ENCODE measurements around the gene CD40LG. TPM values are rescaled to one million over a fixed set of nuclear protein-coding genes. Genes with fewer than 3 reads are reported as not detected.

Gene CD40LG
- total and polyA plus RNA-seq, 4 experiments from 2014 or later: 68.4 to 137 (median 91.9) TPM

DNA sequence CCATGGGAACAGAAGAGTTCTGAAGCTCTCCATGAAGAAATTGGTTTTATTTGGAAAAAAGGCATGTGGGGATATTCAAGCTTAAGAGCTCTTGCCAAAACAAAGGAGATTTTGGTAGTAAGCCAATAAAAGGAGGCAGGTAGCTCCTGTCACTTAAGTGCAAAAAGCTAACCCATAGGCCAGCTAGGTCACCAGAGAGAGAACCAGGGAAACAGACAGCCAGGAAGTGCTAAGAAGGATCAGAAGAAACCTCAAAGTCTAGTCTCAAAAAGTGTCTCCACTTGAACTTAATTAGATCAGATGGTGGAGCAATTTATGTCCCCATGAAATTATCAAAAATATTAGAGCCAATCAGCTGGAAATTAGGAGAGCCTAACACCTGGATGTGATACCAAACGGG lies 49.2 kb downstream of the CD40LG start:
- intact Hi-C loops (cut with micrococcal nuclease): no loop called here
- CTCF ChIA-PET (ENCODE audit: partially characterized antibody): interaction anchor here (0.7 to 6.9 kb wide), 10 partner anchors 11 to 228 kb away, joined by 3 to 126 read pairs (median 6); no protein-coding TSS in a partner anchor
- Mint-ChIP-seq H3K27ac (peak overlapping the region; percentile 88 to 98 (median 96)), H3K36me3 (peaks cover 40 to 43% of the 10 kb centered on the region in 2 donors), H3K27me3 (no peaks in the 10 kb centered on the region), H3K9me3 (peaks cover 0 to 23% (median 9%) of the 10 kb centered on the region in 8 donors), H3K4me3 (peak overlapping the region in 7 of 8 donors; percentile 14 to 71 (median 44)), H3K4me1 (peaks cover 27 to 54% (median 40%) of the 10 kb centered on the region in 4 donors)
- H3K27ac ChIP-seq (ENCODE audit: low read depth, low read length): peak overlapping the region; percentile 19
- H3K27me3 ChIP-seq (ENCODE audit: insufficient read depth, low read length): no peaks in the 10 kb centered on the region
- H3K4me1 ChIP-seq (ENCODE audit: insufficient read depth, low read length): peaks cover 56% of the 10 kb centered on the region
- H3K4me3 ChIP-seq (ENCODE audit: low read length in 2 of 2): no peak overlapping the region
- peak in 1 of 5 donors; percentile 21 for DNase-seq
- H3K9me3 ChIP-seq (ENCODE audit: control insufficient read depth in 1 of 2, low read length in 2 of 2): no peaks in the 10 kb centered on the region
- H3K36me3 ChIP-seq (ENCODE audit: insufficient read depth, low read length): no peaks in the 10 kb centered on the region
- POLR2A ChIA-PET (ENCODE audit: partially characterized antibody): interaction anchor here (0.9 to 5.9 kb wide), 9 partner anchors 14 to 183 kb away, joined by 3 to 77 read pairs (median 5); partner anchors contain the start of gene RBMX

DNA sequence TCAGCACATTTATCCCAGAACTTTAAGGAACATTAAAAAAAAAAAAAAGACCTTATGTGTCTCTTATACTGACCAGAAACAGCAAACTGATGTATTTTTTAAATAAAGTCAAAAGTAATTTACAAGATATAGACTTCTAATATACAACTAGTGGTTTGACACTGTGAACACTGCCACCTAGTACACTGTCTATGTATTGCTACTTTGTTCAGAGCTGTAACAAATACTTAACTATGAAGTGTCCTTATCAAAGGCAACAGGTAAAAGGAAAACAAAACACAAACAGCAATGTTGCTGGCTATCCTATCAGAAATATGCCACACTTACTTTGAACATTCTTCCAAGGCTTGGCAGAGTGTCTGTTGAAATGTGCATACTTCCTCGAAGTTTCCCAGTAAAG lies 60.4 kb downstream of the CD40LG start:
- POLR2A ChIA-PET (ENCODE audit: partially characterized antibody): interaction anchor here (1.1 to 2.6 kb wide), 3 partner anchors 47 to 172 kb away, joined by 3 to 8 read pairs (median 3); partner anchors contain the start of gene RBMX
- H3K36me3 ChIP-seq (ENCODE audit: insufficient read depth, low read length): peaks cover 22% of the 10 kb centered on the region

More for the DNA sequence above, 60.4 kb downstream of the CD40LG start:
- Mint-ChIP-seq H3K27me3 (no peaks in the 10 kb centered on the region), H3K27ac (peak overlapping the region in 5 of 7 donors; percentile 36 to 88 (median 70)), H3K9me3 (no peaks in the 10 kb centered on the region), H3K4me1 (peaks cover 16 to 27% (median 19%) of the 10 kb centered on the region in 4 donors), H3K4me3 (no peak overlapping the region), H3K36me3 (peaks cover 22 to 47% of the 10 kb centered on the region in 2 donors)
- peak in 2 of 5 donors; percentile 29 to 35 for DNase-seq
- CTCF ChIA-PET (ENCODE audit: partially characterized antibody): interaction anchor here (0.6 to 4.9 kb wide), 13 partner anchors 9 to 221 kb away, joined by 3 to 28 read pairs (median 3); partner anchors contain the start of gene RBMX
- H3K27me3 ChIP-seq (ENCODE audit: insufficient read depth, low read length): no peaks in the 10 kb centered on the region
- H3K4me3 ChIP-seq (ENCODE audit: low read length in 2 of 2): no peak overlapping the region
- H3K4me1 ChIP-seq (ENCODE audit: insufficient read depth, low read length): peaks cover 33% of the 10 kb centered on the region
- peak overlapping the region; percentile 15 for H3K27ac ChIP-seq (ENCODE audit: low read depth, low read length)
- intact Hi-C loops (cut with micrococcal nuclease): no loop called here
- no peaks in the 10 kb centered on the region for H3K9me3 ChIP-seq (ENCODE audit: control insufficient read depth in 1 of 2, low read length in 2 of 2)

Other genes with a start within 250 kb of the CD40LG start
- not detected for gene BRS3, start 160.2 kb upstream of the CD40LG start, total RNA-seq
- not detected for gene BRS3, start 160.2 kb upstream of the CD40LG start, polyA plus RNA-seq
- gene HTATSF1, start 150.6 kb upstream of the CD40LG start, total RNA-seq: 10 to 100 TPM; 31.6 to 34.7 TPM
- 10 to 100 TPM; 70.4 to 82.1 TPM for gene HTATSF1, start 150.6 kb upstream of the CD40LG start, polyA plus RNA-seq
- not detected for gene VGLL1, start 115.9 kb upstream of the CD40LG start, total RNA-seq
- gene VGLL1, start 115.9 kb upstream of the CD40LG start, polyA plus RNA-seq: not detected
- gene ARHGEF6, start 132.8 kb downstream of the CD40LG start, total RNA-seq: 10 to 100 TPM; 81.3 to 83.4 TPM
- gene ARHGEF6, start 132.8 kb downstream of the CD40LG start, polyA plus RNA-seq: 10 to 100 TPM; 77.7 to 86.1 TPM
- gene RBMX, start 232.6 kb downstream of the CD40LG start, total RNA-seq: 100 to 1,000 TPM; 239 to 246 TPM
- 100 to 1,000 TPM; 183 to 244 TPM for gene RBMX, start 232.6 kb downstream of the CD40LG start, polyA plus RNA-seq

All from CD4-positive, alpha-beta memory T cell (primary cell).